A549 (cell line): ENCODE measurements around the gene SULF2. TPM values are rescaled to one million over a fixed set of nuclear protein-coding genes. Genes with fewer than 3 reads are reported as not detected.

Experiments used
- ATAC-seq, 2 experiments: fragments of 200-7000 bp in 1 of 2; fragments of >200 bp in 1 of 2; cut with Nextera tagmentation in 1 of 2; cut with Tn5 transposase in 1 of 2; 3 replicates each; pipeline versions ENCODE4 v1.8.0 to v1.9.1; 2018 to 2020; ENCODE audit warnings: mild to moderate bottlenecking in 1 of 2, moderate library complexity in 1 of 2
- CTCF ChIA-PET: fragments of 300-600 bp; sonication (Branson Sonifier 250); formaldehyde crosslinking; extraction: SDS; loops from one replicate; lab custom pipeline; 2021; ENCODE audit warnings: antibody characterized with exemption, inconsistent platforms; lab: Yijun Ruan, JAX
- POLR2A ChIA-PET: fragments of 350-600 bp; formaldehyde crosslinking; extraction: SDS; loops from one replicate; lab custom pipeline; 2021; ENCODE audit warnings: antibody characterized with exemption, inconsistent platforms; lab: Yijun Ruan, JAX
- DNase-seq, 2 experiments: peaks; one replicate each; pipeline versions ENCODE4 v3.0.0 to v3.0.0-alpha.2; 2011 to 2016; ENCODE audit warnings: low read depth in 1 of 2, low spot score in 1 of 2
- FAIRE-seq: peaks from 2 replicates; lab custom pipeline; 2011; peaks lifted over from hg19 to GRCh38; lab: Jason Lieb, UNC
- H3K27ac ChIP-seq, 2 experiments: fragments of >200 bp; sonication (Bioruptor Twin); formaldehyde crosslinking; 3 replicates each; pipeline ENCODE4 v1.5.1; 2016 to 2017
- H3K4me1 ChIP-seq: fragments of >200 bp; sonication (Bioruptor Twin); formaldehyde crosslinking; 3 replicates; pipeline ENCODE4 v1.6.1; 2016
- H3K4me2 ChIP-seq: fragments of >200 bp; sonication (Bioruptor Twin); formaldehyde crosslinking; 3 replicates; pipeline ENCODE4 v1.6.1; 2016
- H3K4me3 ChIP-seq: fragments of >200 bp; sonication (Bioruptor Twin); formaldehyde crosslinking; 3 replicates; pipeline ENCODE4 v1.5.1; 2016
- H3K9me3 ChIP-seq: fragments of >200 bp; sonication (Bioruptor Twin); formaldehyde crosslinking; 3 replicates; pipeline ENCODE4 v1.6.1; 2016
- CBX2 ChIP-seq: fragments of 200-600 bp; sonication (generic); IDR thresholded peaks from 2 replicates; pipeline ENCODE4 v1.6.1; 2016; ENCODE audit warnings: low read depth, mild to moderate bottlenecking, borderline replicate concordance
- CBX8 ChIP-seq: fragments of 200-600 bp; sonication (generic); IDR thresholded peaks from 2 replicates; pipeline ENCODE4 v1.6.1; 2016
- CHD2 ChIP-seq: fragments of 150-350 bp; IDR thresholded peaks from 2 replicates; pipeline ENCODE4 v1.6.1; 2014; ENCODE audit warnings: low read length; ENCODE audit not compliant: partially characterized antibody
- E2F6 ChIP-seq: IDR thresholded peaks from 2 replicates; pipeline ENCODE4 v1.6.1; 2012; ENCODE audit warnings: low read depth, borderline replicate concordance
- EHF ChIP-seq: fragments of 250-450 bp; sonication (Bioruptor Pico); IDR thresholded peaks from 2 replicates; pipeline ENCODE4 v1.5.0; 2020; ENCODE audit warnings: mild to moderate bottlenecking
- FOSB ChIP-seq: fragments of 250-450 bp; sonication (Bioruptor Pico); IDR thresholded peaks from 2 replicates; pipeline ENCODE4 v1.5.0; 2020; ENCODE audit warnings: mild to moderate bottlenecking, moderate library complexity
- HMGXB4 ChIP-seq: fragments of 250-450 bp; sonication (Bioruptor Pico); IDR thresholded peaks from 2 replicates; pipeline ENCODE4 v1.5.0; 2021; ENCODE audit warnings: mild to moderate bottlenecking, moderate library complexity, borderline replicate concordance
- HOXB13 ChIP-seq: fragments of 250-450 bp; sonication (Bioruptor Pico); IDR thresholded peaks from 2 replicates; pipeline ENCODE4 v1.5.0; 2020; ENCODE audit warnings: low read depth, mild to moderate bottlenecking, moderate library complexity
- MAZ ChIP-seq: fragments of 150-350 bp; IDR thresholded peaks from 2 replicates; pipeline ENCODE4 v1.6.1; 2014; ENCODE audit warnings: antibody characterized with exemption, low read depth, low read length, borderline replicate concordance
- PBX3 ChIP-seq: IDR thresholded peaks from 2 replicates; pipeline ENCODE4 v1.6.1; 2012
- POLR2AphosphoS2 ChIP-seq: conservative IDR thresholded peaks from 2 replicates; pipeline ENCODE4 v1.6.1; 2012; ENCODE audit warnings: low read length, improper control_type of control experiment, inconsistent platforms
- RCOR1 ChIP-seq: fragments of 150-350 bp; IDR thresholded peaks from 2 replicates; pipeline ENCODE4 v1.6.1; 2014; ENCODE audit warnings: antibody characterized with exemption, low read length, low read depth
- REST ChIP-seq: fragments of 200-600 bp; sonication (generic); IDR thresholded peaks from 2 replicates; pipeline ENCODE4 v1.6.1; 2016; ENCODE audit warnings: antibody characterized with exemption, mild to moderate bottlenecking, moderate library complexity
- RNF2 ChIP-seq: fragments of 200-600 bp; sonication (generic); IDR thresholded peaks from 2 replicates; pipeline ENCODE4 v1.6.1; 2016; ENCODE audit warnings: low read depth, mild to moderate bottlenecking, antibody characterized with exemption, moderate library complexity, borderline replicate concordance
- TP53 ChIP-seq: fragments of 250-450 bp; sonication (Bioruptor Pico); IDR thresholded peaks from 2 replicates; pipeline ENCODE4 v1.5.0; 2021; ENCODE audit warnings: mild to moderate bottlenecking, moderate library complexity
- WGBS: methylation state at CpG from one replicate; pipeline ENCODE4 v1.1.6; 2017; ENCODE audit errors: missing lambda C conversion rate; 5-methylcytosine and 5-hydroxymethylcytosine counted together
- polyA plus RNA-seq, 4 experiments: library from polyadenylated mRNA; depleted of rRNA in 3 of 4; stranded (reverse); fragments of >200 nt; fragmentation: RNase III in 1 of 4; extraction: RNeasy Plus Mini Kit Qiagen cat#74134 plus additional on column Dnase treatment in 1 of 4; gene quantifications; 2 replicates in 3 of 4; 3 replicates in 1 of 4; pipeline ENCODE4 v1.2.3, GENCODE V29; 2011 to 2017

The SULF2 gene
- polyA plus RNA-seq, 2 of the 4 experiments (the other 2 are of a cell fraction) = 5.8 to 16.8 TPM

- no peak overlapping the region for H3K4me2 ChIP-seq
Observed at GRCh38 chr20:47765271-47765670, 20.0 kb downstream of the SULF2 start.

More at GRCh38 chr20:47765271-47765670, 20.0 kb downstream of the SULF2 start:
- H3K27ac ChIP-seq = no peak overlapping the region
- ChIA-PET POLR2A (no interaction called here), CTCF (interaction anchor here (0.9 kb wide), 1 partner anchor 12 kb away, joined by 3 read pairs; no protein-coding TSS in a partner anchor)
- no peak overlapping the region for H3K4me3 ChIP-seq
- WGBS = 90% methylated on average over 7 of the region's 7 CpGs
- peaks cover 1% of the 10 kb centered on the region; the same call in 1 of the 3 replicates for H3K9me3 ChIP-seq
- TF ChIP-seq CBX8 (no peak), HOXB13 (no peak), POLR2AphosphoS2 (no peak), CBX2 (no peak), TP53 (CRISPR knock-in tag) (no peak), MAZ (no peak), PBX3 (no peak), HMGXB4 (CRISPR knock-in tag) (no peak), REST (no peak), FOSB (CRISPR knock-in tag) (no peak), E2F6 (no peak), RCOR1 (no peak), CHD2 (no peak), RNF2 (no peak), EHF (CRISPR knock-in tag) (no peak)
- DNase-seq = no peak
- no peak for FAIRE-seq
- ATAC-seq = no peak
- H3K4me1 ChIP-seq = no peaks in the 10 kb centered on the region; the same call in 2 of the 3 replicates
